MM.1S (cell line): ENCODE data around the gene KLF9.

Experiments used
- DNase-seq: peaks from one replicate; pipeline ENCODE4 v3.0.0-alpha.2; 2015
- H2AFZ ChIP-seq: fragments of 300-600 bp; sonication (generic); 2 replicates; pipeline ENCODE4 v1.6.0; 2016; ENCODE audit warnings: antibody characterized with exemption, low read length
- H3F3A ChIP-seq: fragments of 300-600 bp; sonication (generic); 2 replicates; pipeline ENCODE4 v1.6.1; 2016; ENCODE audit warnings: mild to moderate bottlenecking, antibody characterized with exemption, low read length, moderate library complexity, mixed read lengths; ENCODE audit not compliant: insufficient read depth
- H3K27ac ChIP-seq: fragments of 300-600 bp; sonication (generic); 2 replicates; pipeline ENCODE4 v1.5.1; 2016; ENCODE audit warnings: mild to moderate bottlenecking, low read length
- H3K27me3 ChIP-seq: fragments of 300-600 bp; sonication (generic); replicated peaks from 2 replicates; pipeline ENCODE4 v1.6.0; 2016; ENCODE audit warnings: low read length; ENCODE audit not compliant: insufficient read depth
- H3K36me3 ChIP-seq: fragments of 300-600 bp; sonication (generic); replicated peaks from 2 replicates; pipeline ENCODE4 v1.6.1; 2016; ENCODE audit warnings: mild to moderate bottlenecking, low read length, mixed read lengths; ENCODE audit not compliant: insufficient read depth
- H3K4me1 ChIP-seq: fragments of 300-600 bp; sonication (generic); 2 replicates; pipeline ENCODE4 v1.6.1; 2016; ENCODE audit warnings: low read length, mixed read lengths
- H3K4me2 ChIP-seq: fragments of 300-600 bp; sonication (generic); 2 replicates; pipeline ENCODE4 v1.6.0; 2016; ENCODE audit warnings: low read depth, low read length
- H3K4me3 ChIP-seq: fragments of 300-600 bp; sonication (generic); 2 replicates; pipeline ENCODE4 v1.5.1; 2016; ENCODE audit warnings: low read length, mixed read lengths
- H3K79me2 ChIP-seq: fragments of 300-600 bp; sonication (generic); 2 replicates; pipeline ENCODE4 v1.6.1; 2016; ENCODE audit warnings: mixed run types, low read length, mixed read lengths
- H3K9ac ChIP-seq: fragments of 300-600 bp; sonication (generic); 2 replicates; pipeline ENCODE4 v1.6.1; 2016; ENCODE audit warnings: low read length, mixed read lengths
- H3K9me2 ChIP-seq: fragments of 300-600 bp; sonication (generic); replicated peaks from 2 replicates; pipeline ENCODE4 v1.6.1; 2016; ENCODE audit warnings: mild to moderate bottlenecking, low read length, mixed read lengths; ENCODE audit not compliant: insufficient read depth
- H3K9me3 ChIP-seq: fragments of 300-600 bp; sonication (generic); replicated peaks from 2 replicates; pipeline ENCODE4 v1.6.1; 2016; ENCODE audit warnings: mild to moderate bottlenecking, low read length, mixed read lengths; ENCODE audit not compliant: insufficient read depth
- H4K20me1 ChIP-seq: fragments of 300-600 bp; sonication (generic); 2 replicates; pipeline ENCODE4 v1.6.1; 2016; ENCODE audit warnings: mild to moderate bottlenecking, low read length, moderate library complexity, mixed read lengths; ENCODE audit not compliant: insufficient read depth
- EZH2 ChIP-seq: fragments of 300-600 bp; sonication (generic); optimal IDR thresholded peaks from 2 replicates; pipeline ENCODE3; 2017; ENCODE audit warnings: low read depth, mild to moderate bottlenecking, antibody characterized with exemption, low read length, mixed read lengths
- EZH2phosphoT487 ChIP-seq: fragments of 300-600 bp; sonication (generic); IDR thresholded peaks from 2 replicates; pipeline ENCODE4 v1.6.1; 2018; ENCODE audit warnings: antibody characterized with exemption, low read length
- TF ChIP-seq, protein P1 (sequence below): fragments of 300-600 bp; sonication (generic); IDR thresholded peaks from 2 replicates; pipeline ENCODE4 v1.5.1; 2016; ENCODE audit warnings: antibody characterized with exemption, low read length, mixed read lengths

The KLF9 gene

DNA sequence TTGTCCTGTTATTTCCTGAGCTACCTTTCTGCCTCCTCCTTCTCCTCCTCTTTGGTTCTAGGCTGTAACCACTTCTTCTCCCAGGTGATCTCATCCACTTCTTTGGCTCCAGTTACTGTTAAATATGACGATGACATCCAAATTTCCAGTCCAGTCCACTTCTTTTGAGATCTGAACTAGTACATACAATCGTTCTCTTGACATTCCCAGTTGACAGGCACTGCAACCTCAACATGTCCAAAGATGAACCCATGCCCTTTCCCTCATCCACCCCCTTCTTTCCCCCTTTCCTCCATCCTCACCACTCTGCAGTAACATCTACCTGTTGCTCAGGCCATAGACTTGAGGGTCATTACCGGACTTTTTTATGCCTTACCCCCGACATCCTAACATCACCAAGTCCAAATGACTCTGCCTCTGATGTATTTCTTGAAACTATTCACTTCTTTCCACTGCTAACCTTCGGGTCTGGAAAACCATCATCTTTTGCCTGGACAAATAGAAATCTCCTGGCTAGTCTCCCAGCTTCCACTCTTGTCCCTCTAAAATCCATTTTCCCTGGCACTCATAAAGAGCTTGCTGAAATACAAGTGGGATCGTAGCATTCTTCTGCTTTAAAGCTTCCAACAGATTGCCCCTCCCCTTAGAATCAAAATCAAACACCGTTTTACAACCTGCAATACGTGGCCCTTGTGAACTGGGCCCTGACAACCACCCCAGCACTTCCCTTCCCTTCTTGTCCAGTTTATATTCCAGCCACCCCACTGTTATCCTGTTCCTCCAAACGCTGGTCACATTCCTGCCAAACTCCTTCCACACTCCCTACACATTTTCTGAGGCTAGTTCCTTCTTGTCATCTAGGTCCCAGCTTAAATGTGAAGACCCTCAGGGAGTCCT, 31.5 kb downstream of the KLF9 start:
- Histone ChIP-seq H3F3A (no peaks in the 10 kb centered on the region; the same call in 1 of the 2 replicates), H3K9me2 (no peaks in the 10 kb centered on the region), H3K27ac (no peak overlapping the region), H3K9me3 (no peaks in the 10 kb centered on the region), H4K20me1 (no peaks in the 10 kb centered on the region), H2AFZ (no peak overlapping the region), H3K27me3 (no peaks in the 10 kb centered on the region), H3K4me2 (no peak overlapping the region), H3K79me2 (no peaks in the 10 kb centered on the region), H3K9ac (no peak overlapping the region), H3K4me3 (no peak overlapping the region), H3K36me3 (no peaks in the 10 kb centered on the region), H3K4me1 (no peaks in the 10 kb centered on the region)
- no peak for DNase-seq
- no peak for TF ChIP-seq EZH2phosphoT487
- TF ChIP-seq, protein P1, sequence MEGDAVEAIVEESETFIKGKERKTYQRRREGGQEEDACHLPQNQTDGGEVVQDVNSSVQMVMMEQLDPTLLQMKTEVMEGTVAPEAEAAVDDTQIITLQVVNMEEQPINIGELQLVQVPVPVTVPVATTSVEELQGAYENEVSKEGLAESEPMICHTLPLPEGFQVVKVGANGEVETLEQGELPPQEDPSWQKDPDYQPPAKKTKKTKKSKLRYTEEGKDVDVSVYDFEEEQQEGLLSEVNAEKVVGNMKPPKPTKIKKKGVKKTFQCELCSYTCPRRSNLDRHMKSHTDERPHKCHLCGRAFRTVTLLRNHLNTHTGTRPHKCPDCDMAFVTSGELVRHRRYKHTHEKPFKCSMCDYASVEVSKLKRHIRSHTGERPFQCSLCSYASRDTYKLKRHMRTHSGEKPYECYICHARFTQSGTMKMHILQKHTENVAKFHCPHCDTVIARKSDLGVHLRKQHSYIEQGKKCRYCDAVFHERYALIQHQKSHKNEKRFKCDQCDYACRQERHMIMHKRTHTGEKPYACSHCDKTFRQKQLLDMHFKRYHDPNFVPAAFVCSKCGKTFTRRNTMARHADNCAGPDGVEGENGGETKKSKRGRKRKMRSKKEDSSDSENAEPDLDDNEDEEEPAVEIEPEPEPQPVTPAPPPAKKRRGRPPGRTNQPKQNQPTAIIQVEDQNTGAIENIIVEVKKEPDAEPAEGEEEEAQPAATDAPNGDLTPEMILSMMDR = no peak
- no peak for TF ChIP-seq EZH2

DNA sequence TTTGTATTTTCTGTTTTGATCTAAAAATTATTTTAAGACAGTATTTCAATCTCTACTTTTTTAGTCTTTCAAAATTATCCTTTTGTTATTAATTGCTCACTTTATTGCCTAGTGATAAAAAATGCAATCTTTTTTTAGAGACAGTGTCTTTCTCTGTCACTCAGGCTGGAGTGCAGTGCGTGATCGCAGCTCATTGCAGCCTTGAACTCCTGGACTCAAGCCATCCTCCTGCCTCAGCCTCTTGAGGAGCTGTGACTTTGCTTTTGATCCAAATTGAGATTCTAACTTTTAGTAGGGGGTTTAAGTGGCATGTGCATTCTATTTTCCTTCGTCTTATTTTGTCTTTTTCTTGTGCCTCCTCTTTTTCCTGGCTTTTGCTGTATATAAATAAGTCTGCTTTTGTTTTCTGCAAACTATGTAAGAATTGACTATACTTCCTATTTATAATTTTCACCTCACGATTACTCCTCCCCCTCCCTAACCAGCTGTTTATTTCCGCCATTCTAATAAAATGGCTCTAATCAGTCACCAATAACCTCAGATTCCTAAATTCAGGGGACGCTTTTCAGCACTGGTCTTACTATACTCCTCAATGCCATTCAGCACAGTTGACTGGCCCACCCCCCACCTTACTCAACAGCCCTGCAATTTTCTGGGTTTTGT, 32.3 kb downstream of the KLF9 start:
- H3K79me2 ChIP-seq = no peaks in the 10 kb centered on the region
- TF ChIP-seq EZH2 (no peak), EZH2phosphoT487 (no peak)
- TF ChIP-seq, protein P1 = no peak
- no peaks in the 10 kb centered on the region for H3K27me3 ChIP-seq
- H3K36me3 ChIP-seq = no peaks in the 10 kb centered on the region
- H3K9ac ChIP-seq = no peak overlapping the region
- H3K9me3 ChIP-seq = no peaks in the 10 kb centered on the region
- no peaks in the 10 kb centered on the region for H3K4me1 ChIP-seq
- H2AFZ ChIP-seq = no peak overlapping the region
- H3K27ac ChIP-seq = no peak overlapping the region
- no peak for DNase-seq
- H3F3A ChIP-seq = no peaks in the 10 kb centered on the region; the same call in 1 of the 2 replicates
- H3K9me2 ChIP-seq = no peaks in the 10 kb centered on the region
- no peak overlapping the region for H3K4me2 ChIP-seq
- no peaks in the 10 kb centered on the region for H4K20me1 ChIP-seq
- H3K4me3 ChIP-seq = no peak overlapping the region

DNA sequence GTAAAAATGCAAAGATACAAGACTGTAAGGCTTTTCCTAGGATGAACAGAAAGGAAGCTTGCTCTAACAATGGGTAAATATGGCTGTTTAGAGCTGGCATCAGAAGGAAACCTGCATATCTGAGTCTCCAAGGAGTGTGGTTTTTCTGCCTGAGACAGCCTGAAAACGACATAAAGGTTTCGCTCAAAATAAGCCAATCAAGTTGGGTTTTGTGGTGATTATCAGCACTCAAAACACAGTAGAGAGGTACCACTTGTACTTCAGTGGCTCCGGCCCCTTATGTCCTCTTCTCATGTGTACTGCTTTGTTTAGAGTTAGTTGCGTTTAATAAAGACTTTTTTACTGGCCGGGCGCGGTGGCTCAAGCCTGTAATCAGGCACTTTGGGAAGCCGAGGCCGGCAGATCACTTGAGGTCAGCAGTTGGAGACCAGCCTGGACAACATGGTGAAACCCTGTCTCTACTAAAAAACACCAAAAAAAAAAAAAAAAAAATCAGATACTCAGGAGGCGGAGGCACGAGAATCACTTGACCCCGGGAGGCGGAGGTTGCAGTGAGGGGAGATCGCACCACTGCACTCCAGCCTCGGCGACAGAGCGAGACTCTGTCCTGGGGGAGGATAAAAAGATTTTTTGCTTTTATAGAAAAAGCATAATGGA, 39.4 kb downstream of the KLF9 start:
- DNase-seq = no peak
- no peaks in the 10 kb centered on the region for H3F3A ChIP-seq

More for the DNA sequence above, 39.4 kb downstream of the KLF9 start:
- Histone ChIP-seq H3K4me3 (no peak overlapping the region), H2AFZ (no peak overlapping the region), H3K36me3 (no peaks in the 10 kb centered on the region), H4K20me1 (no peaks in the 10 kb centered on the region), H3K9me2 (no peaks in the 10 kb centered on the region), H3K79me2 (no peaks in the 10 kb centered on the region), H3K4me1 (no peaks in the 10 kb centered on the region), H3K4me2 (no peak overlapping the region), H3K27me3 (no peaks in the 10 kb centered on the region), H3K9ac (no peak overlapping the region), H3K9me3 (no peaks in the 10 kb centered on the region), H3K27ac (no peak overlapping the region)
- TF ChIP-seq EZH2 (no peak), EZH2phosphoT487 (no peak)
- TF ChIP-seq, protein P1 = no peak
